Kidney glomerular epithelial cell (primary cell): ENCODE measurements around the gene SLC25A15.
A peak's percentile ranks its signal among the peaks of the same experiment; 100 is the strongest.
"Not testable (repeated sequence)": the region's sequence is repeated elsewhere in the genome, so short reads cannot be mapped to it uniquely, and the experiment has no call there.

Source experiments
- DNase-seq: peaks from one replicate; lab custom pipeline; 2025; lab: John Stamatoyannopoulos, UW

Gene SLC25A15

DNA sequence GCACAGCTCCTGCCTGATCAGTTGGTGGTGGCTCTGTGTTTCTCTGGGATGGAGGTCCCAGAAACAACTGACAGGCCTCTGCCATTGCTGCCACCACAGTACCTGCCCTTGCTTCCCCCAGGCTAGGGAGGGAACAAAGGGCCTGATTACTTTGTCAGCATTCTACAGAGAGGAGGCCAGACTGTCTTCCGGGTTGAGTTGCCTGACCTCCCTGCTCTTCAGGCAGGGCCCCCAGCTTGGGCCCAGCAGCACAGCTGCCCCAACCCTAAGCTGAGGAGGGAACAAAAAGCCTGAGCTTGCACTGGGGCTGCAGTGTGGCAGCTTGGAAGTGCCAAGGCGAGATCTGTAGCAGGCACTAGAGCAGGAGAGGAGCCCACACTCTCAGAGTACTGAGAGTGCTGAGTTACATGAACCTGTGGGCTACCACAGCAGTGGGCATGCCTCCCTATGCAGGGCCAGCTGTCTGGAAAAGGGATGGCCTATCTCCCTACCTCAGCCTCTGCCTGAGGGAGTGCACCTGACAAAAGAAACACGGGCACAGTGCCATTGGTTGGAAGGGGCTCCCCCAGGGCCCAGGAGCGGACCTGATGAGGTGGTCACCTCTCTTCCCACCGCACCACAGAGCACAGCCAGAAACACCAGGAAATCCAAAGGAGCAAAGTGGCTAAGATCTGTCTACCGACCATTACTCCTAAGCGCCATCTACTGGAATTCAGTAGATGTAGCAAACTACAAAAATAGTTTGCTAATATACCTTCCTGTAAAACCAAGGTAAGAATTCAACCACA is 24.4 kb downstream of the SLC25A15 start:
- peak; percentile 0 for DNase-seq

DNA sequence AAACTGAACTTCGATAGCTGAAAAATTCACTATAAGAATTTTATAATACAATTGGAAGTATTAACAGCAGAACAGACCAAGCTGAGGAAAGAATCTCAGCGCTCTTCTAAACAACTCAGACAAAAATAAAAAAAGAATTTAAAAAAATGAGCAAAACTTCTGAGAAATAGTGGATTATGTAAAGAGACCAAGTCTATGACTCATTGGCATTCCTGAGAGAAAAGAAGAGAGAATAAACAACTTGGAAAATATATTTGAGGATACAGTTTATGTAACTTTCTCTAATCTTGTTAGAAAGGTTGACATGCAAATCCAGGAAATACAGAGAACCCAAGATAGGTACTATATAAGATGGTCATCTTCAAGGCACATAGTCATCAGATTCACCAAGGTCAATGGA is 25.4 kb downstream of the SLC25A15 start:
- no peak for DNase-seq

DNA sequence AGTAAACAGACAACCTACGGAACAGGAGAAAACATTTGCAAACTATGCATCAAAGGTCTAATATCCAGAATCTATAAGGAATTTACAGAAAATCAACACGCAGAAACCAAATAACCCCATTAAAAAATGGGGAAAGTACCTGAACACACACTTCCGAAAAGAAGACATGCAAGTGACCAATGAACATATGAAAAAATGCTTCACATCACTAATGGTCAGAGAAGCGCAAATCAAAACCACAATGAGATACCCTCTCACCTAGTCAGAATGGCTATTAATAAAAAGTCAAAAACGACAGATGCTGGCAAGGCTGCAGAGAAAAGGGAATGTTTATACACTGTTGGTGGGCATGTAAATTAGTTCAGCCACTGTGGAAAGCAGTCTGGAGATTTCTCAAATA is 29.5 kb downstream of the SLC25A15 start:
- DNase-seq: no peak

DNA sequence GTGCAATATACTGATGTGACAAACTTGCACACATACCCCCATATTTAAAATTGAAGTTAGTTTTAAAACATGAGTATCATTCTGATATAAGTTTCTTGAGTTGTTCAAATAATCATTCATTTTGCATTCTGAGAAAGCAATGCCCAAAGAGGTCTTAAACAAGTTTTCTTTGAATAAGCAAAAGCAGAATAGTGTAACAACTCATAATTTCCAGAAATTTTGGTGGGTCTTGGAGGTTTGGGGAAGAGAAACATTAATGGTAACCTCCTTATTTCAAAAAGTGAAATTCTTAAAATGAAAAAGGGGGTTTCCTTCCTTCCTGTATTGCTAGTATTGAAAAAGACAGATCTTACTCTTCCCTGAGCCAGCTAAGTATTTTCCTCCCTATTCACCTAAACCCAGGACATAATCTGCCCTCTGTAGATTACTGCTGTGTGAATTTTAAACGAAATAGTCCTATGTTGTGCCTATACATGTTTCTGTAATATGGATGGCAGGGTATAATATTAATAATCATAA is 30.4 kb downstream of the SLC25A15 start:
- no peak for DNase-seq

DNA sequence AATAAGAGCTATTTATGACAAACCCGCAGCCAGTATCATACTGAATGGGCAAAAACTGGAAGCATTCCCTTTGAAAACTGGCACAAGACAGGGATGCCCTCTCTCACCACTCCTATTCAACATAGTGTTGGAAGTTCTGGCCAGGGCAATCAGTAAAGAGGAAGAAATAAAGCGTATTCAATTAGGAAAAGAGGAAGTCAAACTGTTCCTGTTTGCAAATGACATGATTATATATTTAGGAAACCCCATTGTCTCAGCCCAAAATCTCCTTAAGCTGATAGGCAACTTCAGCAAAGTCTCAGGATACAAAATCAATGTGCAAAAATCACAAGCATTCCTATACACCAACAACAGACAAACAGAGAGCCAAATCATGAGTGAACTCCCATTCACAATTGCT is 50.3 kb downstream of the SLC25A15 start:
- DNase-seq: not testable (repeated sequence)

DNA sequence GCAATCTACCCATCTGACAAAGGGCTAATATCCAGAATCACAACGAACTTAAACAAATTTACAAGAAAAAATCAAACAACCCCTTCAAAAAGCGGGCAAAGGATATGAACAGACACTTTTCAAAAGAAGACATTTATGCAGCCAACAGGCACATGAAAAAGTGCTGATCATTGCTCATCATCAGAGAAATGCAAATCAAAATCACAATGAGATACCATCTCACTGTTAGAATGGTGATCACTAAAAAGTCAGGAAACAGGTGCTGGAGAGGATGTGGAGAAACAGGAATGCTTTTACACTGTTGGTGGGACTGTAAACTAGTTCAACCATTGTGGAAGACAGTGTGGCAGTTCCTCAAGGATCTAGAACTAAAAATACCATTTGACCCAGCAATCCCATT is 51.5 kb downstream of the SLC25A15 start:
- not testable (repeated sequence) for DNase-seq
